NB4 (cell line): Measurements from ENCODE around the gene OSBPL1A.
A peak's percentile ranks its signal among the peaks of the same experiment; 100 is the strongest.

Experiments used
- DNase-seq: peaks from one replicate; pipeline ENCODE4 v3.0.0; 2010; ENCODE audit warnings: low read depth
- H3K4me3 ChIP-seq: one replicate; pipeline ENCODE4 v1.5.1; 2011; ENCODE audit warnings: mild to moderate bottlenecking, low read depth, low read length, moderate library complexity
- CTCF ChIP-seq: IDR thresholded peaks from one replicate; pipeline ENCODE4 v1.5.1; 2012; ENCODE audit warnings: low read depth, low read length
- MAX ChIP-seq: IDR thresholded peaks from 2 replicates; pipeline ENCODE4 v1.6.1; 2011; ENCODE audit warnings: low read depth, low read length
- MYC ChIP-seq: IDR thresholded peaks from 2 replicates; pipeline ENCODE4 v1.6.1; 2011; ENCODE audit warnings: low read depth, low read length
- POLR2A ChIP-seq: IDR thresholded peaks from 2 replicates; pipeline ENCODE4 v1.6.1; 2011; ENCODE audit warnings: mild to moderate bottlenecking; ENCODE audit not compliant: insufficient read length; ENCODE audit errors: extremely low read depth

The OSBPL1A gene

GRCh38 chr18:24271381-24272228, 126.0 kb downstream of the OSBPL1A start:
- TF ChIP-seq CTCF (no peak), POLR2A (no peak), MYC (no peak), MAX (no peak)
- peak; percentile 66 for DNase-seq
- H3K4me3 ChIP-seq, result peak overlapping the region; percentile 23

- no peak for TF ChIP-seq POLR2A
- no peak for TF ChIP-seq MYC
- no peak for TF ChIP-seq MAX
- no peak for TF ChIP-seq CTCF
- no peak overlapping the region for H3K4me3 ChIP-seq
- DNase-seq, result no peak
Observed at GRCh38 chr18:24270937-24271380, 126.7 kb downstream of the OSBPL1A start.

- no peak for TF ChIP-seq POLR2A
- no peak for TF ChIP-seq MAX
- TF ChIP-seq MYC, result no peak
- TF ChIP-seq CTCF, result no peak
- H3K4me3 ChIP-seq, result no peak overlapping the region
- DNase-seq, result no peak
Observed at GRCh38 chr18:24270358-24270936, 127.2 kb downstream of the OSBPL1A start.

- no peak overlapping the region for H3K4me3 ChIP-seq
- no peak for DNase-seq
- TF ChIP-seq CTCF (no peak), MYC (no peak), POLR2A (no peak), MAX (no peak)
Observed at GRCh38 chr18:24268784-24269550, 128.7 kb downstream of the OSBPL1A start.

GRCh38 chr18:24267878-24268277, 129.7 kb downstream of the OSBPL1A start:
- peak; percentile 7 for DNase-seq
- no peak overlapping the region for H3K4me3 ChIP-seq
- no peak for TF ChIP-seq MYC
- no peak for TF ChIP-seq CTCF
- TF ChIP-seq MAX, result no peak
- no peak for TF ChIP-seq POLR2A
